ENCODE measurements around the gene EIF5AL1.
"Not testable (repeated sequence)": the region's sequence is repeated elsewhere in the genome, so short reads cannot be mapped to it uniquely, and the experiment has no call there.

GRCh38 chr10:79509306-79509933 is 2.9 kb upstream of the EIF5AL1 start:
- not testable (repeated sequence) for TF ChIP-seq CTCF (IDR thresholded peaks at IDR 0.05; ENCODE audit: insufficient read depth, low read length, poor library complexity, severe bottlenecking); EZH2phosphoT487 (conservative IDR thresholded peaks at IDR 0.05; ENCODE audit: low read length)

Measured in SU-DHL-6 (cell line).